ENCODE data around the gene PCSK9. TPM values are rescaled to one million over a fixed set of nuclear protein-coding genes. Genes with fewer than 3 reads are reported as not detected.
"Not testable (repeated sequence)": the region's sequence is repeated elsewhere in the genome, so short reads cannot be mapped to it uniquely, and the experiment has no call there.

The PCSK9 gene
- total and polyA plus RNA-seq, 4 donors, result 0.13 to 0.42 (median 0.38) TPM; not detected in 1

DNA sequence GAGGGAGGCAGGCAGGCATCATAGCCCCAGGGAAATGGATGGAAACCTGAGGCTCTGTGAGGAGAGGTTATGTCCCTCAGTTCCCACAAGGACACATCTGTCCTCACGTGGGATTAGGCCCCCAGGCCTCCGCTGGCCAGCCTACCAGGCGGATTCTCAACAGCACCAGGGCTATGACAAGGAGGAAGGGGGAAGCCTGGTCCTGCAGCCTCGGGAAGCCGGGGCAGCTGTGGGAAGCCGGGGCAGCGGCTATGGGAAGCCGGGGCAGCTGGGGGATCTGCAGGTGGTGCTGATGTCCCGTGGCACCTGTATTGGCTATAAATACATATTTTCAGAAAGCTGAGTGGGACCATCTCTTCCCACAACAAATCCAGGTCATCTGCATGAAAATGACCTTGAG lies 21.0 kb upstream of the PCSK9 start:
- no peaks in the 10 kb centered on the region for H3K27me3 ChIP-seq (ENCODE audit: control insufficient read depth in 1 of 2, insufficient read depth in 2 of 2, low read length in 1 of 2)
- no peaks in the 10 kb centered on the region for H3K9me3 ChIP-seq (ENCODE audit: control insufficient read depth, low read length)
- H3K4me3 ChIP-seq (ENCODE audit: low read length in 2 of 2), result no peak overlapping the region
- WGBS, 2 donors, result 84 to 91% methylated on average over 9 of the region's 9 CpGs
- DNase-seq (peak in 1 of 2 donors; percentile 16), ATAC-seq (ENCODE audit: low FRiP score) (no peak)
- no peaks in the 10 kb centered on the region for H3K36me3 ChIP-seq (ENCODE audit: control insufficient read depth in 1 of 2, insufficient read depth in 2 of 2, low read length in 1 of 2)
- no peak overlapping the region for H3K27ac ChIP-seq (ENCODE audit: low read depth in 1 of 2, low read length in 2 of 2)
- intact Hi-C loops (cut with DNase I), result no loop called here
- H3K4me1 ChIP-seq (ENCODE audit: control insufficient read depth in 1 of 2, insufficient read depth in 2 of 2, low read length in 2 of 2), result no peaks in the 10 kb centered on the region

DNA sequence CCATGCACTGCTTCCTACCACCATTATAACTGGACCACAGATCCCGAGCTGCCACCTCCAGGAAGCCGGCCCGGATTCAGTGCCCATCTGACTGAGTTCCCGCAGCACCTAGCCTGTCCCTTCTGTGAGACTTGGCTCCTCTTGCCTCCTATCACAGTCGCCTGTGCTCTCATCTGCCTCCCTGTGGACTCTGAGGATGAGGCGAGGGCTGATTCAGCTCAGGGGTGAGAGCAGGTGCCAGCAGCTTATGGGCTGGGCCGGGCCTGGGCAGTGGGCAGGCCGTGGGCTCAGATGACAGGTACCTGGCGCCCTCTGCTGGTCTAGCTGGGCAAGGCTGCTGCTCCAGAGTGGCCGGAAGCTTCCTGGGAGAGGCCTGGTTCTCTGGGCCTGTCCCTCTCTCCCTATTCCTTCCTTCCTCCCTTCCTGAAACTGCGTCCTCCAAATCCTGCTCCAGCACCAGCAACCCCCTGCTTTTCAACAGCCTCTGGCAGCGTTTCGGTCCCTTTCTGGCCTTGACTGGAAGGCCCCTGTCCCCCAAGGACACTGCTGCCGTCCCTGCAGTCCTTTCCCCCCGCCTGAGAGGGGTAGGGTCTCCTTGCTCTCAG lies 17.3 kb upstream of the PCSK9 start:
- no peak overlapping the region for H3K27ac ChIP-seq (ENCODE audit: low read depth in 1 of 2, low read length in 2 of 2)
- H3K4me1 ChIP-seq (ENCODE audit: control insufficient read depth in 1 of 2, insufficient read depth in 2 of 2, low read length in 2 of 2), result no peaks in the 10 kb centered on the region
- intact Hi-C loops (cut with DNase I), result loop anchor here in 1 of 2 donors (1.0 kb wide), 2 partner anchors 72 to 77 kb away; no protein-coding TSS in a partner anchor
- ATAC-seq (ENCODE audit: low FRiP score) (peak; percentile 92), DNase-seq (peak; percentile 86 to 94)
- 38 to 44% methylated on average over 15 of the region's 15 CpGs for WGBS, 2 donors
- no peaks in the 10 kb centered on the region for H3K27me3 ChIP-seq (ENCODE audit: control insufficient read depth in 1 of 2, insufficient read depth in 2 of 2, low read length in 1 of 2)
- no peaks in the 10 kb centered on the region for H3K9me3 ChIP-seq (ENCODE audit: control insufficient read depth, low read length)
- H3K4me3 ChIP-seq (ENCODE audit: low read length in 2 of 2), result no peak overlapping the region
- no peaks in the 10 kb centered on the region for H3K36me3 ChIP-seq (ENCODE audit: control insufficient read depth in 1 of 2, insufficient read depth in 2 of 2, low read length in 1 of 2)

DNA sequence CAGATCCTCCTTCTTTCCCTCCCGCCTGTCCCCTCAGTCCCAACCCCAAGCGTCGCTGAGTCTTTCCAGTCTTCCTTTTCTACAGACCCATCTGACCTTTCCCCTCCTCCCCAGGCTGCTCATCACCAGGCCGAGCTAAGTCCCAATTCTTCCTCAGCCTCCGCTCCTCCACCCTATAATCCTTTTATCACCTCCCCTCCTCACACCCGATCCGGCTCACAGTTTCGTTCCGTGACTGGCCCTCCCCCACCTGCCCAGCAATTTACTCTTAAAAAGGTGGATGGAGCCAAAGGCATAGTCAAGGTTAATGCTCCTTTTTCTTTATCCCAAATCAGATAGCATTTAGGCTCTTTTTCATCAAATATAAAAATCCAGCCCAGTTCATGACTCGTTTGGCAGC lies 15.2 kb upstream of the PCSK9 start:
- DNase-seq; H3K9me3 ChIP-seq (ENCODE audit: control insufficient read depth, low read length); intact Hi-C loops (cut with DNase I); H3K4me3 ChIP-seq (ENCODE audit: low read length in 2 of 2); H3K36me3 ChIP-seq (ENCODE audit: control insufficient read depth in 1 of 2, insufficient read depth in 2 of 2, low read length in 1 of 2); H3K27me3 ChIP-seq (ENCODE audit: control insufficient read depth in 1 of 2, insufficient read depth in 2 of 2, low read length in 1 of 2); H3K4me1 ChIP-seq (ENCODE audit: control insufficient read depth in 1 of 2, insufficient read depth in 2 of 2, low read length in 2 of 2); ATAC-seq (ENCODE audit: low FRiP score); H3K27ac ChIP-seq (ENCODE audit: low read depth in 1 of 2, low read length in 2 of 2): not testable (repeated sequence)
- 78 to 86% methylated on average over 7 to 9 of the region's 10 CpGs for WGBS, 2 donors

DNA sequence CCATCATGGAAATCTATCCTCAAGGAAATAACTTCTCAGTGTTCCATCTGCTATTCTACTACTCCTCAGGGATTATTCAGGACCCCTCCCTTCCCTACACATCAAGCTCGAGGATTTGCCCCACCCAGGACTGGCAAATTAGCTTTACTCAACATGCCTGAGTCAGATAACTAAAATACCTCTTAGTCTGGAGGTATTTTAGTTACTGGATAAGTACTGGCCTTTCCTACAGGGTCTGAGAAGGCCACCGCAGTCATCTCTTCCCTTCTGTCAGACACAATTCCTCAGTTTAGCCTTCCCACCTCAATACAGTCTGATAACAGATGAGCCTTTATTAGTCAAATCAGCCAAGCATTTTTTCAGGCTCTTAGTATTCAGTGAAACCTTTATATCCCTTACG lies 12.7 kb upstream of the PCSK9 start:
- WGBS, 2 donors, result 92 to 93% methylated on average over 2 to 3 of the region's 3 CpGs
- H3K27ac ChIP-seq (ENCODE audit: low read depth in 1 of 2, low read length in 2 of 2); H3K9me3 ChIP-seq (ENCODE audit: control insufficient read depth, low read length); ATAC-seq (ENCODE audit: low FRiP score); H3K27me3 ChIP-seq (ENCODE audit: control insufficient read depth in 1 of 2, insufficient read depth in 2 of 2, low read length in 1 of 2); DNase-seq; intact Hi-C loops (cut with DNase I); H3K36me3 ChIP-seq (ENCODE audit: control insufficient read depth in 1 of 2, insufficient read depth in 2 of 2, low read length in 1 of 2); H3K4me3 ChIP-seq (ENCODE audit: low read length in 2 of 2); H3K4me1 ChIP-seq (ENCODE audit: control insufficient read depth in 1 of 2, insufficient read depth in 2 of 2, low read length in 2 of 2): not testable (repeated sequence)

DNA sequence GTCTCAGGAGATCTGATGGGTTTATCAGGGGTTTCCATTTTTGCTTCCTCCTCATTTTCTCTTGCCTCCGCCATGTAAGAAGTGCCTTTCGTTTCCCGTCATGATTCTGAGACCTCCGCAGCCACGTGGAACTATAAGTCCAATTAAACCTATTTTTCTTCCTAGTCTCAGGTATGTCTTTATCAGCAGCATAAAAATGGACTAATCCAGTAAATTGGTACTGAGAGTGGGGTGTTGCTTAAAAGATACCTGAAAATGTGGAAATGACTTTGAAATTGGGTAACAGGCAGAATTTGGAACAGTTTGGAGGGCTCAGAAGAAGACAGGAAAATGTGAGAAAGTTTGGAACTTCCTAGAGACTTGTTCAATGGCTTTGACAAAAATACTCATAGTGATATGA lies 8.2 kb upstream of the PCSK9 start:
- H3K36me3 ChIP-seq (ENCODE audit: control insufficient read depth in 1 of 2, insufficient read depth in 2 of 2, low read length in 1 of 2); H3K9me3 ChIP-seq (ENCODE audit: control insufficient read depth, low read length); H3K27me3 ChIP-seq (ENCODE audit: control insufficient read depth in 1 of 2, insufficient read depth in 2 of 2, low read length in 1 of 2); H3K27ac ChIP-seq (ENCODE audit: low read depth in 1 of 2, low read length in 2 of 2); H3K4me1 ChIP-seq (ENCODE audit: control insufficient read depth in 1 of 2, insufficient read depth in 2 of 2, low read length in 2 of 2); ATAC-seq (ENCODE audit: low FRiP score); DNase-seq; intact Hi-C loops (cut with DNase I); H3K4me3 ChIP-seq (ENCODE audit: low read length in 2 of 2): not testable (repeated sequence)
- WGBS, 2 donors, result 96% methylated on average over 5 of the region's 5 CpGs

DNA sequence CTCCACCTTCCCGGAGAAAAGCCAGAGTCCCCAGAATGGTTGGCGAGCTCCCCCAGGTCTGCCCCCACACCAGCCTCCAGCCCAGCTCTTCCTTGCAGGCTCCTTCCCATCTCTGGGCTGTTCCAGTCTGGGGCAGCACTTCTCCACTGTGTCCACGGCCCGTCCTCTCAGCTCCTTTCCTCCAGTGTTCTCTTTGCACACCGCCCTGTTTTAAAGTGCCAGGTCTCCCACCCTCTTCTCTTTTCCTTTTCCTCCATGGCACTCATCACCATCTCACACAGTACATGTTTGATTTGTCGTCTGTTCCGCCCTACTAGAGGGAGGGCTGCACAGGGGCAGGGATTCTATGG lies 6.1 kb upstream of the PCSK9 start:
- intact Hi-C loops (cut with DNase I), result no loop called here
- peak in 1 of 2 donors; percentile 30 for DNase-seq

DNA sequence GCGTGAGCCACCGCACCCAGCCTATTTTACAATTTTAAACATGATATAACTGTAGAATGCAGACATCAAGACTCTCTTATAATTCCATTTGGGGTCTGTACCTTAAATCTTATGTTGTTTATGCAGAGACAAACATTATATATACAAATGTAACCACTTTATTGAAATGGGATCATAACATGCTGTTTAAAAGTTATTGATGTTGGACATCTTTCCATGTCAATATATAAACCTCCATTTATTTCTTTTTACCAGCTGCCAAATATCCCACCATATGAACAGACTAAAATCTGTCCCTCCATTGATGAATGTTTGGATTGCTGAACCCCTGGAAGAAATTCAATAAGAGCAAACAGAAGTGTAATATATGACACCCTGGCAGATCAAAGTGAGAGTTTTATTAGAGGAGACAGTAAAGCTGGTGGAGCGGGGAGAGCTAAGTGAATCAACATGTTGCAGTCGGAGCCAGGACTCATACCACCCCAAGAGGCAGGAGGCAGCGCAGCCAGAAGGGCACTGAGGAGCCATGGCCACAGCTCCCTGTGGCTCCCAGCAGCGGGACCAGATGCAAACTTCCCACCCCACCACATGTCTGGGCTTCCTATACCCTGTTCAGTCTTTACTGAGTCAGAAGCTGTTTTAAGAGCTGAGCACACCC lies 4.7 kb upstream of the PCSK9 start:
- peak in 1 of 2 donors; percentile 52 for DNase-seq
- H3K4me1 ChIP-seq (ENCODE audit: control insufficient read depth in 1 of 2, insufficient read depth in 2 of 2, low read length in 2 of 2), result no peaks in the 10 kb centered on the region
- intact Hi-C loops (cut with DNase I), result no loop called here
- 80 to 86% methylated on average over 6 of the region's 6 CpGs for WGBS, 2 donors
- ATAC-seq (ENCODE audit: low FRiP score), result no peak
- no peak overlapping the region for H3K27ac ChIP-seq (ENCODE audit: low read depth in 1 of 2, low read length in 2 of 2)
- H3K9me3 ChIP-seq (ENCODE audit: control insufficient read depth, low read length), result no peaks in the 10 kb centered on the region
- H3K4me3 ChIP-seq (ENCODE audit: low read length in 2 of 2), result no peak overlapping the region
- no peaks in the 10 kb centered on the region for H3K36me3 ChIP-seq (ENCODE audit: control insufficient read depth in 1 of 2, insufficient read depth in 2 of 2, low read length in 1 of 2)
- H3K27me3 ChIP-seq (ENCODE audit: control insufficient read depth in 1 of 2, insufficient read depth in 2 of 2, low read length in 1 of 2), result peaks cover 0 to 2% of the 10 kb centered on the region in 2 donors

More for the DNA sequence above, 6.1 kb upstream of the PCSK9 start:
- Histone ChIP-seq H3K36me3 (ENCODE audit: control insufficient read depth in 1 of 2, insufficient read depth in 2 of 2, low read length in 1 of 2) (no peaks in the 10 kb centered on the region), H3K4me3 (ENCODE audit: low read length in 2 of 2) (no peak overlapping the region), H3K27ac (ENCODE audit: low read depth in 1 of 2, low read length in 2 of 2) (no peak overlapping the region), H3K27me3 (ENCODE audit: control insufficient read depth in 1 of 2, insufficient read depth in 2 of 2, low read length in 1 of 2) (peaks cover 0 to 2% of the 10 kb centered on the region in 2 donors), H3K9me3 (ENCODE audit: control insufficient read depth, low read length) (no peaks in the 10 kb centered on the region), H3K4me1 (ENCODE audit: control insufficient read depth in 1 of 2, insufficient read depth in 2 of 2, low read length in 2 of 2) (no peaks in the 10 kb centered on the region)
- no peak for ATAC-seq (ENCODE audit: low FRiP score)
- WGBS, 2 donors, result 79 to 88% methylated on average over 7 of the region's 7 CpGs

DNA sequence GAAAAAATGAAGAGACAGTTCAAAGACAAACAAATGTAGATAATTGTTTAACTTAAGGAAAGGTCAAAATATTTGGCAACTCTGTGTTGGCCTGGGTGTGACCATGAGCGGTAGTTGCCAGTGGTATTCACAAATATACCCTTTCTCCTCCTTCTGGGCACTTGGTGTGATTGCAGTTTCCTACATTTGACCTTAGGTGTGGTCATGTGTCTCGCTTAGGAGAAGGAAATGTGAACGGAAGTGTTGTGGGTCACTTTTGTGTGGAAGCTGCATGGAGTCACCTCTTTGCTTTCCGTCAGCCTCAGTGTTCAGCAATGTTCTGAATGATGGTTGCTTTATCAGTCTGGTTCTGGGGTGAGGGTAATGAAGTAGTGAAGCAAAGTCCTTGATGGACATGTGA lies 3.4 kb upstream of the PCSK9 start:
- peaks cover 0 to 2% of the 10 kb centered on the region in 2 donors for H3K27me3 ChIP-seq (ENCODE audit: control insufficient read depth in 1 of 2, insufficient read depth in 2 of 2, low read length in 1 of 2)
- no peaks in the 10 kb centered on the region for H3K4me1 ChIP-seq (ENCODE audit: control insufficient read depth in 1 of 2, insufficient read depth in 2 of 2, low read length in 2 of 2)
- H3K27ac ChIP-seq (ENCODE audit: low read depth in 1 of 2, low read length in 2 of 2), result no peak overlapping the region
- ATAC-seq (ENCODE audit: low FRiP score) (no peak), DNase-seq (no peak)
- H3K4me3 ChIP-seq (ENCODE audit: low read length in 2 of 2), result no peak overlapping the region
- no peaks in the 10 kb centered on the region for H3K9me3 ChIP-seq (ENCODE audit: control insufficient read depth, low read length)
- 80 to 85% methylated on average over 4 of the region's 4 CpGs for WGBS, 2 donors
- H3K36me3 ChIP-seq (ENCODE audit: control insufficient read depth in 1 of 2, insufficient read depth in 2 of 2, low read length in 1 of 2), result no peaks in the 10 kb centered on the region
- intact Hi-C loops (cut with DNase I), result no loop called here
